HCT116 (cell line): Measurements from ENCODE around the gene PIWIL4. TPM values are rescaled to one million over a fixed set of nuclear protein-coding genes. Genes with fewer than 3 reads are reported as not detected.

Experiments
- ATAC-seq: fragments of 200-7000 bp; cut with Tn5 transposase; 2 replicates; pipeline ENCODE4 v1.9.1; 2020; ENCODE audit warnings: mild to moderate bottlenecking, moderate library complexity
- BruUV-seq: library from RNA; stranded (reverse); fragments of 400-500 nt; replicated peaks from 2 replicates; lab custom pipeline; 2021; lab: Mats Ljungman, UMichigan
- CTCF ChIA-PET: fragments of 300-600 bp; sonication (Branson Sonifier 250); formaldehyde crosslinking; loops from one replicate; lab custom pipeline; 2021; ENCODE audit warnings: antibody characterized with exemption; lab: Charles Lee
- POLR2A ChIA-PET: fragments of 300-600, 350-600 bp; sonication (Branson Sonifier 250); formaldehyde crosslinking; loops from one replicate; lab custom pipeline; 2021; ENCODE audit warnings: antibody characterized with exemption; lab: Charles Lee
- RAD21 ChIA-PET, 2 experiments: fragments of 300-600 bp; sonication (Branson Sonifier 250); formaldehyde crosslinking; loops; one replicate each; lab custom pipeline; 2023; ENCODE audit warnings: low total read pairs in 2 of 2; ENCODE audit not compliant: uncharacterized antibody in 2 of 2, unreplicated experiment in 2 of 2, low non-redundant PET in 1 of 2; lab: Charles Lee
- DNase-seq: peaks from one replicate; pipeline ENCODE4 v3.0.0-alpha.2; 2010; ENCODE audit warnings: low read depth, low spot score
- H2AFZ ChIP-seq: fragments of 200-600 bp; shearing (Covaris generic), sonication (generic); 2 replicates; pipeline ENCODE4 v1.6.1; 2017; ENCODE audit warnings: low read depth, mixed run types, mixed read lengths, antibody characterized with exemption, low read length; ENCODE audit not compliant: poor library complexity, severe bottlenecking
- H3K27ac ChIP-seq: 2 replicates; pipeline ENCODE4 v1.5.1; 2012; ENCODE audit warnings: low read depth, low read length
- H3K27me3 ChIP-seq: fragments of 200-600 bp; sonication (generic); 2 replicates; pipeline ENCODE4 v1.6.1; 2016; ENCODE audit warnings: mixed run types, low read length, mixed read lengths; ENCODE audit not compliant: insufficient read depth
- H3K36me3 ChIP-seq, 2 experiments: fragments of 200-500 bp in 1 of 2; fragments of 200-600 bp in 1 of 2; sonication (Bioruptor generic) in 1 of 2; sonication (generic) in 1 of 2; 2 replicates each; pipeline versions ENCODE4 v1.5.1 to v1.6.1; 2014 to 2016; ENCODE audit warnings: low read length in 2 of 2, inconsistent platforms in 1 of 2, mixed read lengths in 1 of 2, mixed run types in 1 of 2; ENCODE audit not compliant: insufficient read depth in 2 of 2, control insufficient read depth in 1 of 2
- H3K4me1 ChIP-seq, 2 experiments: fragments of 200-600 bp in 1 of 2; sonication (generic) in 1 of 2; 2 replicates each; pipeline versions ENCODE4 v1.5.1 to v1.6.1; 2012 to 2017; ENCODE audit warnings: low read length in 2 of 2, inconsistent platforms in 1 of 2, mild to moderate bottlenecking in 1 of 2, mixed read lengths in 1 of 2, mixed run types in 1 of 2, moderate library complexity in 1 of 2; ENCODE audit not compliant: insufficient read depth in 2 of 2, control insufficient read depth in 1 of 2
- H3K4me2 ChIP-seq: fragments of 200-600 bp; sonication (generic); 2 replicates; pipeline ENCODE4 v1.6.1; 2017; ENCODE audit warnings: mixed run types, low read length, mixed read lengths
- H3K4me3 ChIP-seq, 2 experiments: fragments of 200-600 bp in 1 of 2; sonication (generic) in 1 of 2; replicated peaks in 1 of 2; 2 replicates each; pipeline ENCODE4 v1.5.1; 2011 to 2016; ENCODE audit warnings: low read length in 2 of 2, control low read depth in 1 of 2, low read depth in 1 of 2, mild to moderate bottlenecking in 1 of 2, mixed read lengths in 1 of 2, mixed run types in 1 of 2
- H3K79me2 ChIP-seq: fragments of 200-600 bp; sonication (generic); 2 replicates; pipeline ENCODE4 v1.6.1; 2017; ENCODE audit warnings: mild to moderate bottlenecking, mixed run types, low read length, moderate library complexity, mixed read lengths; ENCODE audit not compliant: insufficient read depth
- H3K9ac ChIP-seq: fragments of 200-600 bp; sonication (generic); 2 replicates; pipeline ENCODE4 v1.6.1; 2016; ENCODE audit warnings: low read length, mixed read lengths
- H3K9me2 ChIP-seq: fragments of 200-600 bp; sonication (generic), shearing (Covaris generic); 2 replicates; pipeline ENCODE4 v1.6.1; 2017; ENCODE audit warnings: mixed run types, mild to moderate bottlenecking, moderate library complexity; ENCODE audit not compliant: insufficient read depth
- H3K9me3 ChIP-seq, 2 experiments: fragments of 200-500 bp in 1 of 2; fragments of 200-600 bp in 1 of 2; sonication (Bioruptor generic) in 1 of 2; sonication (generic) in 1 of 2; 2 replicates each; pipeline ENCODE4 v1.6.1; 2014 to 2017; ENCODE audit warnings: low read length in 2 of 2, mixed read lengths in 2 of 2, inconsistent platforms in 1 of 2, low read depth in 1 of 2, mild to moderate bottlenecking in 1 of 2, mixed run types in 1 of 2, moderate library complexity in 1 of 2; ENCODE audit not compliant: control insufficient read depth in 1 of 2, insufficient read depth in 1 of 2
- H4K20me1 ChIP-seq: fragments of 200-600 bp; sonication (generic), shearing (Covaris generic); 2 replicates; pipeline ENCODE4 v1.6.1; 2017; ENCODE audit warnings: mixed run types, mild to moderate bottlenecking, moderate library complexity; ENCODE audit not compliant: insufficient read depth
- CBX3 ChIP-seq: IDR thresholded peaks from 2 replicates; pipeline ENCODE4 v1.6.1; 2012; ENCODE audit warnings: low read depth
- EGR1 ChIP-seq: IDR thresholded peaks from 2 replicates; pipeline ENCODE4 v1.6.1; 2012; ENCODE audit warnings: low read depth
- FOSL1 ChIP-seq: IDR thresholded peaks from 2 replicates; pipeline ENCODE4 v1.6.1; 2012; ENCODE audit warnings: low read depth
- RAD21 ChIP-seq: IDR thresholded peaks from 2 replicates; pipeline ENCODE4 v1.6.1; 2012; ENCODE audit warnings: low read depth, mild to moderate bottlenecking
- TCF7L2 ChIP-seq: IDR thresholded peaks from 2 replicates; pipeline ENCODE4 v1.7.0; 2011; ENCODE audit warnings: borderline replicate concordance, inconsistent platforms; ENCODE audit not compliant: insufficient read depth, insufficient read length; ENCODE audit errors: extremely low read depth
- intact Hi-C: fragments of 100-400 bp; cut with micrococcal nuclease; formaldehyde crosslinking; loops from 2 replicates; pipeline ENCODE4 v1.10.0; 2022
- total RNA-seq: library from RNA; stranded (reverse); gene quantifications from one replicate; pipeline ENCODE4 v1.2.1, GENCODE V29; 2021; ENCODE audit not compliant: unreplicated experiment
- TF ChIP-seq, protein P1 (sequence below), 3 experiments: fragments of 200-600 bp in 1 of 3; sonication (generic) in 1 of 3; IDR thresholded peaks in 2 of 3; conservative IDR thresholded peaks in 1 of 3; 2 replicates each; pipeline ENCODE4 v1.5.1; 2012 to 2017; ENCODE audit warnings: low read depth in 2 of 3, low read length in 2 of 3, antibody characterized with exemption in 1 of 3, borderline replicate concordance in 1 of 3, control low read depth in 1 of 3, mild to moderate bottlenecking in 1 of 3, mixed read lengths in 1 of 3, mixed run types in 1 of 3, moderate library complexity in 1 of 3; ENCODE audit not compliant: insufficient read depth in 1 of 3
- TF ChIP-seq, protein P2 (sequence below): IDR thresholded peaks from 2 replicates; pipeline ENCODE4 v1.6.1; 2012; ENCODE audit warnings: low read depth

The PIWIL4 gene
- total RNA-seq, 1 experiment from 2014 or later, result 0.34 TPM

DNA sequence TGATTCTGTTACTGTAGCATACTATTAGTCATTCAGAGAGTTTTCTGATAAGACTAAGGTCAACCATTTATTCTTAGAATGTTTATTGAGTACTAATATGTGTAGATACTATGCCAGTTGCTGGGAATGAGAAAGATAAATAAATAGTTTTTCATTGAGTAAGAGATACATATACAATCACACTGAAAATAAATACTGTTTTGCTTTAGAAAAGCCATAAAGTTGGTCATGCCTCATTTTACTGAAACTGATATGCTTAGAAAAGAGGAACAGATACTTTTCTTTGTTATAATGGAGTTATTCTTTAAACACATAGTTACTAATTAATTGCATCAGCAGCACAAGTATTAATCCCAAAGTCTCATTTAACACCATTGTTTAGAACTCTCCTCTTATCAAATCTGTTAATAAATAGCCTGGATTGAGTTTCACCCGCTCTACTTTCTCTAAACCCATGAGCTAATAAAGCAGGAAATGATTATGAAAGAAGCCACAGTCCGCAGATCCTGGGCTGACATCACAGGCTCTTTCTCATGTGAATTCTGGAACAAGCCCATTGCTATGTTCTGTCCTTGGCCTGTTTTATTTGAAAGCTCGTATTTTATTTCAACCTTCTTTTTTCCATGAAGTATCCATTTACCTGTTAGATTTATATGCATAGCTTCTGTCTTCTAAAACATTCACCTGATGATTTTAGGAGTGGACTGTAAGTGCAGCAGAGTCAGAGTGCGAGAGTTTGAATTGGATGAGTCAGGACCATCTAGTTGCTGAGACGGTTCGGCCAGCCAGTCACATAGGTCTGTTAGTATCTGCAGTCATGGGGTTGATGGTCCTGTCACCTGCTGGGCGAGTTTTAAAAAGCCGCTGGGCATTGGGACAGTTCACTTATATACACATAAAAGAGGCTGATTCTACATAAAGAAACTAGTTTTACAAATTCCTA is 35.5 kb downstream of the PIWIL4 start:
- DNase-seq, result no peak
- H3K4me1 ChIP-seq, result no peaks in the 10 kb centered on the region
- H4K20me1 ChIP-seq, result no peaks in the 10 kb centered on the region
- intact Hi-C loops, result no loop called here
- no peak overlapping the region for H3K4me2 ChIP-seq
- H3K9ac ChIP-seq, result no peak overlapping the region
- BruUV-seq, result no TSS peak
- no peak for ATAC-seq
- no peaks in the 10 kb centered on the region for H3K36me3 ChIP-seq
- H3K4me3 ChIP-seq, result no peak overlapping the region
- H2AFZ ChIP-seq, result no peak overlapping the region
- H3K27me3 ChIP-seq, result no peaks in the 10 kb centered on the region
- H3K9me2 ChIP-seq, result no peaks in the 10 kb centered on the region
- no peak for TF ChIP-seq EGR1
- TF ChIP-seq, all 23 proteins: peak for 0
- POLR2A ChIA-PET, result no interaction called here
- RAD21 ChIA-PET, result no interaction called here
- no peak overlapping the region for H3K27ac ChIP-seq
- no peaks in the 10 kb centered on the region for H3K79me2 ChIP-seq
- CTCF ChIA-PET, result no interaction called here
- no peaks in the 10 kb centered on the region for H3K9me3 ChIP-seq

DNA sequence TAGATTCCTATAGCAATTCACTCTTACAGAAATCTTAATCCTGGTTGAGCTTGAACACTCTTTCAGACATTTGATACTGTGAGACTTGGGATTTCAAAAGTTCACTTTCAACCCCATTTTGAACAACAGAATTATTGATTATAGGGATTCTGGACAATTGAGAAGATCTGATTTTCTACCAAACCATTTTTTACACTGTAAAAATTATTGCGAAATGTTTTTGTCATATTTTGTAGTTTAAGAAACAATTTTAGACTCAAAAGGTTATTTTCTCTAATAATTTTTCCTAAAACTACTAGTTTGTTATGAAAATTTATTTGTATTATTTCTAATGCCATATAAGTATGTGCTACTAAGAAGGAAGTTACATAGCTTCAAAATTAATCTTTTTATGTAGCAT is 36.4 kb downstream of the PIWIL4 start:
- CTCF ChIA-PET, result no interaction called here
- H3K9me3 ChIP-seq, result no peaks in the 10 kb centered on the region
- POLR2A ChIA-PET, result no interaction called here
- no TSS peak for BruUV-seq
- no peak overlapping the region for H3K4me2 ChIP-seq
- DNase-seq (no peak), ATAC-seq (no peak)
- H3K27ac ChIP-seq, result no peak overlapping the region
- H3K9me2 ChIP-seq, result no peaks in the 10 kb centered on the region
- intact Hi-C loops, result no loop called here
- H3K4me1 ChIP-seq, result no peaks in the 10 kb centered on the region
- no peaks in the 10 kb centered on the region for H3K36me3 ChIP-seq
- RAD21 ChIA-PET, result no interaction called here
- no peak overlapping the region for H3K9ac ChIP-seq
- no peak overlapping the region for H3K4me3 ChIP-seq
- H3K27me3 ChIP-seq, result no peaks in the 10 kb centered on the region
- H2AFZ ChIP-seq, result no peak overlapping the region
- TF ChIP-seq RAD21 (no peak), CBX3 (no peak), TCF7L2 (no peak), FOSL1 (no peak)
- TF ChIP-seq, protein P1, sequence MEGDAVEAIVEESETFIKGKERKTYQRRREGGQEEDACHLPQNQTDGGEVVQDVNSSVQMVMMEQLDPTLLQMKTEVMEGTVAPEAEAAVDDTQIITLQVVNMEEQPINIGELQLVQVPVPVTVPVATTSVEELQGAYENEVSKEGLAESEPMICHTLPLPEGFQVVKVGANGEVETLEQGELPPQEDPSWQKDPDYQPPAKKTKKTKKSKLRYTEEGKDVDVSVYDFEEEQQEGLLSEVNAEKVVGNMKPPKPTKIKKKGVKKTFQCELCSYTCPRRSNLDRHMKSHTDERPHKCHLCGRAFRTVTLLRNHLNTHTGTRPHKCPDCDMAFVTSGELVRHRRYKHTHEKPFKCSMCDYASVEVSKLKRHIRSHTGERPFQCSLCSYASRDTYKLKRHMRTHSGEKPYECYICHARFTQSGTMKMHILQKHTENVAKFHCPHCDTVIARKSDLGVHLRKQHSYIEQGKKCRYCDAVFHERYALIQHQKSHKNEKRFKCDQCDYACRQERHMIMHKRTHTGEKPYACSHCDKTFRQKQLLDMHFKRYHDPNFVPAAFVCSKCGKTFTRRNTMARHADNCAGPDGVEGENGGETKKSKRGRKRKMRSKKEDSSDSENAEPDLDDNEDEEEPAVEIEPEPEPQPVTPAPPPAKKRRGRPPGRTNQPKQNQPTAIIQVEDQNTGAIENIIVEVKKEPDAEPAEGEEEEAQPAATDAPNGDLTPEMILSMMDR (IDR thresholded peaks at IDR 0.05 in 2 of 3, conservative IDR thresholded peaks at IDR 0.05 in 1 of 3; ENCODE audit: borderline replicate concordance in 1 of 3, insufficient read depth in 1 of 3, low read depth in 2 of 3, low read length in 2 of 3), result no peak
- TF ChIP-seq, protein P2, sequence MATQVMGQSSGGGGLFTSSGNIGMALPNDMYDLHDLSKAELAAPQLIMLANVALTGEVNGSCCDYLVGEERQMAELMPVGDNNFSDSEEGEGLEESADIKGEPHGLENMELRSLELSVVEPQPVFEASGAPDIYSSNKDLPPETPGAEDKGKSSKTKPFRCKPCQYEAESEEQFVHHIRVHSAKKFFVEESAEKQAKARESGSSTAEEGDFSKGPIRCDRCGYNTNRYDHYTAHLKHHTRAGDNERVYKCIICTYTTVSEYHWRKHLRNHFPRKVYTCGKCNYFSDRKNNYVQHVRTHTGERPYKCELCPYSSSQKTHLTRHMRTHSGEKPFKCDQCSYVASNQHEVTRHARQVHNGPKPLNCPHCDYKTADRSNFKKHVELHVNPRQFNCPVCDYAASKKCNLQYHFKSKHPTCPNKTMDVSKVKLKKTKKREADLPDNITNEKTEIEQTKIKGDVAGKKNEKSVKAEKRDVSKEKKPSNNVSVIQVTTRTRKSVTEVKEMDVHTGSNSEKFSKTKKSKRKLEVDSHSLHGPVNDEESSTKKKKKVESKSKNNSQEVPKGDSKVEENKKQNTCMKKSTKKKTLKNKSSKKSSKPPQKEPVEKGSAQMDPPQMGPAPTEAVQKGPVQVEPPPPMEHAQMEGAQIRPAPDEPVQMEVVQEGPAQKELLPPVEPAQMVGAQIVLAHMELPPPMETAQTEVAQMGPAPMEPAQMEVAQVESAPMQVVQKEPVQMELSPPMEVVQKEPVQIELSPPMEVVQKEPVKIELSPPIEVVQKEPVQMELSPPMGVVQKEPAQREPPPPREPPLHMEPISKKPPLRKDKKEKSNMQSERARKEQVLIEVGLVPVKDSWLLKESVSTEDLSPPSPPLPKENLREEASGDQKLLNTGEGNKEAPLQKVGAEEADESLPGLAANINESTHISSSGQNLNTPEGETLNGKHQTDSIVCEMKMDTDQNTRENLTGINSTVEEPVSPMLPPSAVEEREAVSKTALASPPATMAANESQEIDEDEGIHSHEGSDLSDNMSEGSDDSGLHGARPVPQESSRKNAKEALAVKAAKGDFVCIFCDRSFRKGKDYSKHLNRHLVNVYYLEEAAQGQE, result no peak
- H3K79me2 ChIP-seq, result no peaks in the 10 kb centered on the region
- H4K20me1 ChIP-seq, result no peaks in the 10 kb centered on the region
